HepG2 (cell line): ENCODE data around the gene PCBP4. TPM values are rescaled to one million over a fixed set of nuclear protein-coding genes. Genes with fewer than 3 reads are reported as not detected.

ENCODE experiments used
- AGO2 ChIP-seq: fragments of 200-400 bp; formaldehyde crosslinking; optimal IDR thresholded peaks from 2 replicates; pipeline ENCODE3; 2017; ENCODE audit warnings: mild to moderate bottlenecking, low read depth, low read length, moderate library complexity
- BORCS8-MEF2B ChIP-seq: sonication (generic); formaldehyde crosslinking; IDR thresholded peaks from 2 replicates; pipeline ENCODE4 v1.8.0; 2022; ENCODE audit warnings: mild to moderate bottlenecking, missing genetic modification reagents
- BRD4 ChIP-seq: sonication (generic); formaldehyde crosslinking; IDR thresholded peaks from 2 replicates; pipeline ENCODE4 v1.4.0; 2020; ENCODE audit warnings: missing genetic modification reagents
- FOXC1 ChIP-seq: sonication (generic); formaldehyde crosslinking; IDR thresholded peaks from 2 replicates; pipeline ENCODE4 v1.8.0; 2022; ENCODE audit warnings: mild to moderate bottlenecking, missing genetic modification reagents, borderline replicate concordance
- HOXA5 ChIP-seq: sonication (generic); formaldehyde crosslinking; IDR thresholded peaks from 2 replicates; pipeline ENCODE4 v1.4.0; 2020; ENCODE audit warnings: missing genetic modification reagents
- HOXA7 ChIP-seq: sonication (generic); formaldehyde crosslinking; IDR thresholded peaks from 2 replicates; pipeline ENCODE4 v1.8.1; 2022; ENCODE audit warnings: mild to moderate bottlenecking, missing genetic modification reagents, moderate library complexity
- MED13 ChIP-seq: sonication (generic); formaldehyde crosslinking; IDR thresholded peaks from 2 replicates; pipeline ENCODE4 v1.5.0; 2020; ENCODE audit warnings: missing genetic modification reagents
- NFKB2 ChIP-seq: sonication (generic); formaldehyde crosslinking; IDR thresholded peaks from 2 replicates; pipeline ENCODE4 v1.4.0; 2020; ENCODE audit warnings: missing genetic modification reagents, borderline replicate concordance
- NR2F6 ChIP-seq, 2 experiments: IDR thresholded peaks; 2 replicates each; pipeline ENCODE4 v1.6.1; 2016; ENCODE audit warnings: antibody characterized with exemption in 1 of 2, mild to moderate bottlenecking in 1 of 2
- SMAD9 ChIP-seq: sonication (generic); formaldehyde crosslinking; IDR thresholded peaks from 2 replicates; pipeline ENCODE4 v1.5.1; 2020; ENCODE audit warnings: mild to moderate bottlenecking, missing genetic modification reagents
- SUZ12 ChIP-seq: fragments of 150-350 bp; IDR thresholded peaks from 2 replicates; pipeline ENCODE4 v1.6.1; 2014; ENCODE audit warnings: low read depth, low read length
- TAF15 ChIP-seq: fragments of 200-400 bp; formaldehyde crosslinking; IDR thresholded peaks from one replicate; pipeline ENCODE4 v1.6.1; 2018; ENCODE audit warnings: mild to moderate bottlenecking, low read depth, low read length; ENCODE audit not compliant: poor library complexity, severe bottlenecking
- THYN1 ChIP-seq: sonication (generic); formaldehyde crosslinking; IDR thresholded peaks from 2 replicates; pipeline ENCODE4 v1.8.1; 2023; ENCODE audit warnings: low read depth, mild to moderate bottlenecking, moderate library complexity, missing genetic modification reagents, borderline replicate concordance
- YEATS4 ChIP-seq: sonication (generic); formaldehyde crosslinking; IDR thresholded peaks from 2 replicates; pipeline ENCODE4 v1.4.0; 2020; ENCODE audit warnings: missing genetic modification reagents, borderline replicate concordance
- ZNF317 ChIP-seq: sonication (generic); formaldehyde crosslinking; IDR thresholded peaks from 2 replicates; pipeline ENCODE4 v1.5.0; 2020; ENCODE audit warnings: mild to moderate bottlenecking, missing genetic modification reagents
- ZNF318 ChIP-seq: sonication (generic); formaldehyde crosslinking; IDR thresholded peaks from 2 replicates; pipeline ENCODE4 v1.4.0; 2020; ENCODE audit warnings: mild to moderate bottlenecking, missing genetic modification reagents
- ZNF598 ChIP-seq: sonication (generic); formaldehyde crosslinking; IDR thresholded peaks from 2 replicates; pipeline ENCODE4 v1.5.1; 2020; ENCODE audit warnings: mild to moderate bottlenecking, missing genetic modification reagents, borderline replicate concordance
- ZNF761 ChIP-seq: sonication (generic); formaldehyde crosslinking; conservative IDR thresholded peaks from 2 replicates; pipeline ENCODE4 v1.4.0; 2020; ENCODE audit warnings: mild to moderate bottlenecking, missing genetic modification reagents
- ZNF850 ChIP-seq: sonication (generic); formaldehyde crosslinking; conservative IDR thresholded peaks from 2 replicates; pipeline ENCODE4 v1.9.0; 2021; ENCODE audit warnings: mild to moderate bottlenecking, missing genetic modification reagents
- polyA plus RNA-seq, 8 experiments: library from polyadenylated mRNA; depleted of rRNA in 3 of 8; stranded (reverse) in 7 of 8; unstranded in 1 of 8; fragments of >200 nt; fragmentation: Illumina TruSeq in 4 of 8; extraction: Trizol in 4 of 8; gene quantifications; 2 replicates each; pipeline versions ENCODE4 v1.2.1 to v1.2.3, GENCODE V29; 2011 to 2016; ENCODE audit warnings: low read depth in 4 of 8, missing spikeins in 1 of 8, mixed read lengths in 1 of 8; ENCODE audit not compliant: insufficient read depth in 1 of 8
- total RNA-seq, 5 experiments: library from RNA; depleted of rRNA; stranded (reverse); fragments of >200 nt; fragmentation: Illumina TruSeq; extraction: Trizol; gene quantifications; 2 replicates each; pipeline ENCODE4 v1.2.3, GENCODE V29; 2016; ENCODE audit warnings: low read depth in 1 of 5
- TF ChIP-seq, protein P1 (sequence below): sonication (generic); formaldehyde crosslinking; IDR thresholded peaks from 2 replicates; pipeline ENCODE4 v1.4.0; 2020; ENCODE audit warnings: missing genetic modification reagents, borderline replicate concordance

PCBP4 gene
- total and polyA plus RNA-seq, 2 of the 13 experiments (the other 11 are each of a cell fraction or from before 2014, with no cell fraction given), result 36.8 to 51.3 TPM

- TF ChIP-seq, protein P1, sequence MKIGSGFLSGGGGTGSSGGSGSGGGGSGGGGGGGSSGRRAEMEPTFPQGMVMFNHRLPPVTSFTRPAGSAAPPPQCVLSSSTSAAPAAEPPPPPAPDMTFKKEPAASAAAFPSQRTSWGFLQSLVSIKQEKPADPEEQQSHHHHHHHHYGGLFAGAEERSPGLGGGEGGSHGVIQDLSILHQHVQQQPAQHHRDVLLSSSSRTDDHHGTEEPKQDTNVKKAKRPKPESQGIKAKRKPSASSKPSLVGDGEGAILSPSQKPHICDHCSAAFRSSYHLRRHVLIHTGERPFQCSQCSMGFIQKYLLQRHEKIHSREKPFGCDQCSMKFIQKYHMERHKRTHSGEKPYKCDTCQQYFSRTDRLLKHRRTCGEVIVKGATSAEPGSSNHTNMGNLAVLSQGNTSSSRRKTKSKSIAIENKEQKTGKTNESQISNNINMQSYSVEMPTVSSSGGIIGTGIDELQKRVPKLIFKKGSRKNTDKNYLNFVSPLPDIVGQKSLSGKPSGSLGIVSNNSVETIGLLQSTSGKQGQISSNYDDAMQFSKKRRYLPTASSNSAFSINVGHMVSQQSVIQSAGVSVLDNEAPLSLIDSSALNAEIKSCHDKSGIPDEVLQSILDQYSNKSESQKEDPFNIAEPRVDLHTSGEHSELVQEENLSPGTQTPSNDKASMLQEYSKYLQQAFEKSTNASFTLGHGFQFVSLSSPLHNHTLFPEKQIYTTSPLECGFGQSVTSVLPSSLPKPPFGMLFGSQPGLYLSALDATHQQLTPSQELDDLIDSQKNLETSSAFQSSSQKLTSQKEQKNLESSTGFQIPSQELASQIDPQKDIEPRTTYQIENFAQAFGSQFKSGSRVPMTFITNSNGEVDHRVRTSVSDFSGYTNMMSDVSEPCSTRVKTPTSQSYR (CRISPR knock-in tag), result peak; percentile 92
- TF ChIP-seq BORCS8-MEF2B (CRISPR knock-in tag) (no peak), ZNF761 (peak; percentile 56; the same call in 1 of the 2 replicates), ZNF598 (no peak), NR2F6 (IDR thresholded peaks at IDR 0.05) (no peak), NR2F6 (CRISPR knock-in tag; IDR thresholded peaks at IDR 0.05) (no peak), BRD4 (CRISPR knock-in tag) (no peak), HOXA5 (no peak), ZNF850 (no peak), AGO2 (peak; percentile 90), SMAD9 (CRISPR knock-in tag) (no peak), ZNF318 (CRISPR knock-in tag) (no peak), TAF15 (no peak), SUZ12 (no peak), ZNF317 (no peak), NFKB2 (CRISPR knock-in tag) (no peak), HOXA7 (CRISPR knock-in tag) (no peak), THYN1 (CRISPR knock-in tag) (no peak), YEATS4 (no peak), FOXC1 (CRISPR knock-in tag) (no peak), MED13 (CRISPR knock-in tag) (no peak)
These were observed 1.0 kb upstream of the PCBP4 start (continued) for GRCh38 chr3:51968170-51968775.
